ENCODE results near the gene SLC66A1.

SLC66A1 gene

GRCh38 chr1:19327301-19327700 is 15.2 kb downstream of the SLC66A1 start:
- Mint-ChIP-seq H3K9me3 (no peaks in the 10 kb centered on the region), H3K27ac (peak overlapping the region; percentile 45), H3K36me3 (peaks cover 37% of the 10 kb centered on the region), H3K4me3 (no peak overlapping the region), H3K4me1 (no peaks in the 10 kb centered on the region)
- ATAC-seq (no peak), DNase-seq (ENCODE audit: low spot score in 2 of 2) (no peak)

GRCh38 chr1:19327736-19328135 is 15.6 kb downstream of the SLC66A1 start:
- H3K4me1 Mint-ChIP-seq: no peaks in the 10 kb centered on the region
- no peak overlapping the region for H3K4me3 Mint-ChIP-seq
- ATAC-seq (no peak), DNase-seq (ENCODE audit: low spot score in 2 of 2) (no peak)
- H3K36me3 Mint-ChIP-seq: peaks cover 38% of the 10 kb centered on the region
- no peaks in the 10 kb centered on the region for H3K9me3 Mint-ChIP-seq
- peak overlapping the region; percentile 45 for H3K27ac Mint-ChIP-seq

DNA sequence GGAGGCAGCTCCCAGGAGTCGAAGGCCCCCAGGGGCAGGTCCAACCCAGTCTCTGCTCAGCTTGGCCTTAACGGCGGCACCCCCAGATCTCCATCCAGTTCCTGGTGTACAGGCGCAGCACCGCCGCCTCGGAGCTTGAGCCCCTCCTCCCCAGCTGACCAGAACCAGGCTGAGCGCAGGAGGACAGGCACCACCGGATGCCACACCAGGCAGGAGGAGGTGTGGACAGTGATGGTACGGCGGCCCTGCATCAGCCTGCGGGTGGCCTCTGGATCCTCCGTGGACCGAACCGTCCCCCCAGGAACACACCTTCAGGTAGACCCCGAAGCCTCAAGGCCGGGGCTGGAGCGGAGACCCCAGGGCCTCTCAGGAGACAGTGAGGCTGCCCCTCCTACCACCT is 16.4 kb downstream of the SLC66A1 start:
- peaks cover 36% of the 10 kb centered on the region for H3K36me3 Mint-ChIP-seq
- ATAC-seq (no peak), DNase-seq (ENCODE audit: low spot score in 2 of 2) (no peak)
- H3K9me3 Mint-ChIP-seq: no peaks in the 10 kb centered on the region
- H3K27ac Mint-ChIP-seq: no peak overlapping the region
- H3K4me1 Mint-ChIP-seq: no peaks in the 10 kb centered on the region
- H3K4me3 Mint-ChIP-seq: no peak overlapping the region

- Mint-ChIP-seq H3K27ac (peak overlapping the region; percentile 4), H3K4me3 (no peak overlapping the region)
- no peak for DNase-seq (ENCODE audit: low spot score in 2 of 2)
Observed at GRCh38 chr1:19329188-19329587, 17.1 kb downstream of the SLC66A1 start.

GRCh38 chr1:19329611-19330010 is 17.5 kb downstream of the SLC66A1 start:
- Mint-ChIP-seq H3K4me3 (no peak overlapping the region), H3K27ac (peak overlapping the region; percentile 4), H3K4me1 (no peaks in the 10 kb centered on the region), H3K36me3 (peaks cover 36% of the 10 kb centered on the region), H3K9me3 (no peaks in the 10 kb centered on the region)
- DNase-seq (ENCODE audit: low spot score in 2 of 2): no peak
- no peak for ATAC-seq

More at GRCh38 chr1:19329188-19329587, 17.1 kb downstream of the SLC66A1 start:
- H3K36me3 Mint-ChIP-seq: peaks cover 36% of the 10 kb centered on the region
- no peak for ATAC-seq
- no peaks in the 10 kb centered on the region for H3K9me3 Mint-ChIP-seq
- H3K4me1 Mint-ChIP-seq: no peaks in the 10 kb centered on the region

GRCh38 chr1:19330449-19331135 is 18.5 kb downstream of the SLC66A1 start:
- H3K4me1 Mint-ChIP-seq: peaks cover 2% of the 10 kb centered on the region
- ATAC-seq (no peak), DNase-seq (ENCODE audit: low spot score in 2 of 2) (no peak)
- H3K4me3 Mint-ChIP-seq: no peak overlapping the region
- H3K27ac Mint-ChIP-seq: peak overlapping the region; percentile 4
- H3K36me3 Mint-ChIP-seq: peaks cover 35% of the 10 kb centered on the region
- H3K9me3 Mint-ChIP-seq: no peaks in the 10 kb centered on the region

- Mint-ChIP-seq H3K27ac (peak overlapping the region; percentile 64), H3K4me1 (peaks cover 10% of the 10 kb centered on the region), H3K9me3 (no peaks in the 10 kb centered on the region), H3K36me3 (peaks cover 32% of the 10 kb centered on the region), H3K4me3 (no peak overlapping the region)
- ATAC-seq (no peak), DNase-seq (ENCODE audit: low spot score in 2 of 2) (no peak)
Observed at GRCh38 chr1:19331262-19331878, 19.2 kb downstream of the SLC66A1 start.

DNA sequence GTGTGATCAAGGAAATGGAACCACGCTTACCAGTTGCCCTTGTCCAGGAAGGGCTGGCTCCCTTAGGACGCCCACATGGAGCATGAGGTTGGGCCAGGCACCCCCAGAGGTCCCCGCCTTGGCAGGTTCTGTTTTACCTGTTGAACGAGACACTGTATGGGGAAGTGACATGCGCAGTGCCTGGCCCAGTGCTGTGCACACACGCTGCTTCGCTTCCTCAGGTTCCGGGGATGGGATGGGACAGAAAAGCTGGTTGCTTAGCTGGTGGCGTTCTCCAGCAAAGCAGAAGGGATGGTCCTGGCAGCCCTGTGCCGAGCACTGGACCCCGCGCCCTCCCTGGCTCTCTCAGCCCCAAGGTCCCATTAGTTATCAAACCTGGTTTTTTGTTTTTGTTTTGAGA is 20.7 kb downstream of the SLC66A1 start:
- Mint-ChIP-seq H3K9me3 (no peaks in the 10 kb centered on the region), H3K4me3 (no peak overlapping the region), H3K4me1 (peaks cover 24% of the 10 kb centered on the region), H3K27ac (no peak overlapping the region), H3K36me3 (peaks cover 40% of the 10 kb centered on the region)
- DNase-seq (ENCODE audit: low spot score in 2 of 2) (no peak), ATAC-seq (no peak)

GRCh38 chr1:19333587-19334354 is 21.6 kb downstream of the SLC66A1 start:
- Mint-ChIP-seq H3K4me1 (peaks cover 24% of the 10 kb centered on the region), H3K4me3 (no peak overlapping the region), H3K9me3 (no peaks in the 10 kb centered on the region), H3K36me3 (peaks cover 45% of the 10 kb centered on the region), H3K27ac (peak overlapping the region; percentile 32)
- ATAC-seq: peak; percentile 65
- DNase-seq (ENCODE audit: low spot score in 2 of 2): no peak

GRCh38 chr1:19336543-19336942 is 24.4 kb downstream of the SLC66A1 start:
- Mint-ChIP-seq H3K27ac (peak overlapping the region; percentile 92), H3K4me3 (no peak overlapping the region), H3K9me3 (no peaks in the 10 kb centered on the region), H3K4me1 (peaks cover 30% of the 10 kb centered on the region), H3K36me3 (peaks cover 57% of the 10 kb centered on the region)
- DNase-seq (ENCODE audit: low spot score in 2 of 2): no peak
- peak; percentile 90 for ATAC-seq

GRCh38 chr1:19337289-19337688 is 25.2 kb downstream of the SLC66A1 start:
- DNase-seq (ENCODE audit: low spot score in 2 of 2): no peak
- Mint-ChIP-seq H3K4me3 (no peak overlapping the region), H3K27ac (peak overlapping the region; percentile 92), H3K36me3 (peaks cover 64% of the 10 kb centered on the region), H3K4me1 (peaks cover 37% of the 10 kb centered on the region), H3K9me3 (no peaks in the 10 kb centered on the region)
- no peak for ATAC-seq

- no peak for DNase-seq (ENCODE audit: low spot score in 2 of 2)
- no peak for ATAC-seq
- Mint-ChIP-seq H3K4me1 (peaks cover 44% of the 10 kb centered on the region), H3K9me3 (no peaks in the 10 kb centered on the region), H3K27ac (peak overlapping the region; percentile 92), H3K4me3 (no peak overlapping the region), H3K36me3 (peaks cover 69% of the 10 kb centered on the region)
Observed at GRCh38 chr1:19338323-19338762, 26.2 kb downstream of the SLC66A1 start.

- H3K4me1 Mint-ChIP-seq: peaks cover 44% of the 10 kb centered on the region
- no peak overlapping the region for H3K4me3 Mint-ChIP-seq
- DNase-seq (ENCODE audit: low spot score in 2 of 2) (no peak), ATAC-seq (no peak)
- H3K9me3 Mint-ChIP-seq: no peaks in the 10 kb centered on the region
- H3K36me3 Mint-ChIP-seq: peaks cover 77% of the 10 kb centered on the region
- no peak overlapping the region for H3K27ac Mint-ChIP-seq
Observed at GRCh38 chr1:19339214-19339861, 27.2 kb downstream of the SLC66A1 start.

DNA sequence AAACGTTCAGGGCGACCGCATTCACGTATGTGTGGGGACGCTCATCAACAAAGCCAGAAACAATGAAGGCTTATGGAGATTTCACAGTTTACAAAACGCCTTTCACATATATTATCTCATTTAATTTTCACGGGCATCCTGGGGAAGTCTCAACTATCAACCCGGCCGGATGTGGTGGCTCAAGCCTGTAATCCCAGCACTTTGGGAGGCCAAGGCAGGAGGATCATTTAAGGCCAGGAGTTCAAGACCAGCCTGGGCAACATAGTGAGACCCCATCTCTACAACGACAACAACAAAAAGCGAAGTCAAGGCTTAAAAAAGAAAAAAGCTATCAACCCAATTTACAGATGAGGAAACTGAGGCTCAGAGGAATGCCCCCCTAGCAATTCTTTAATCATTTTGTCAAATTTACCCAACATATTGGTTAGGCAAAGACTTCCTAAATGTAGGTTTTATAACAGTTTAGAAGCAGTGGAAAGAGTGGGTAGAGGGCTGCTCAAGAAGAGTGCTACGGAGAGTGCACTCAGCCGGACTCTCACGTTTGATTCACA is 28.3 kb downstream of the SLC66A1 start:
- ATAC-seq (no peak), DNase-seq (ENCODE audit: low spot score in 2 of 2) (no peak)
- Mint-ChIP-seq H3K4me3 (no peak overlapping the region), H3K27ac (no peak overlapping the region), H3K4me1 (peaks cover 43% of the 10 kb centered on the region), H3K9me3 (no peaks in the 10 kb centered on the region), H3K36me3 (peaks cover 85% of the 10 kb centered on the region)

All from stimulated activated effector memory CD8-positive, alpha-beta T cell treated with anti-CD3 and anti-CD28 coated beads, Interleukin-12 subunit alpha, Interleukin-12 subunit beta, amount 100 ng/mL, for 72 hours (primary cell).